ENCODE measurements around the gene CRHR1.

The CRHR1 gene

DNA sequence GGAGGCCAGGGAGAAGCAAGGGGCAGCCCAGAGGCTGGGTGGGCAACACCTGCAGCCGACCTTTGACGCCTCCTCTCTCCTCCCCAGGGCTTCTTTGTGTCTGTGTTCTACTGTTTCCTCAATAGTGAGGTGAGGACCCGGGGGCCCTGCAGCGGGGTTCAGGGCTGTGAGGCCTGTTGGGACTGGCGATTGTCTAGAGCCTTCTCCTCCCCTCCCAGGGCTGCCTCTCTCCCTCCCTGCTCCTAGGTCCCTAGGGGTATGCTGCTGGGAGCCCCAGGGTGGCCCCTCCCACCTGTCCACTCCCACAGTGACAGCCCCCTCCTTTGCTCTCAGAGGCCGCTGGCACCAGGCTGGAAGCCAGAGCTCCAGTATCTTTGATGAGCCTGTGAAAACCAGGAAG is 49.8 kb downstream of the CRHR1 start:
- H3K27me3 ChIP-seq (ENCODE audit: insufficient read depth, poor library complexity, severe bottlenecking) = no peaks in the 10 kb centered on the region
- no peak overlapping the region for H3K4me3 ChIP-seq (replicated peaks; ENCODE audit: insufficient read depth, low read length)
- no peak overlapping the region for H3K27ac ChIP-seq (replicated peaks)
- TF ChIP-seq, protein P1, sequence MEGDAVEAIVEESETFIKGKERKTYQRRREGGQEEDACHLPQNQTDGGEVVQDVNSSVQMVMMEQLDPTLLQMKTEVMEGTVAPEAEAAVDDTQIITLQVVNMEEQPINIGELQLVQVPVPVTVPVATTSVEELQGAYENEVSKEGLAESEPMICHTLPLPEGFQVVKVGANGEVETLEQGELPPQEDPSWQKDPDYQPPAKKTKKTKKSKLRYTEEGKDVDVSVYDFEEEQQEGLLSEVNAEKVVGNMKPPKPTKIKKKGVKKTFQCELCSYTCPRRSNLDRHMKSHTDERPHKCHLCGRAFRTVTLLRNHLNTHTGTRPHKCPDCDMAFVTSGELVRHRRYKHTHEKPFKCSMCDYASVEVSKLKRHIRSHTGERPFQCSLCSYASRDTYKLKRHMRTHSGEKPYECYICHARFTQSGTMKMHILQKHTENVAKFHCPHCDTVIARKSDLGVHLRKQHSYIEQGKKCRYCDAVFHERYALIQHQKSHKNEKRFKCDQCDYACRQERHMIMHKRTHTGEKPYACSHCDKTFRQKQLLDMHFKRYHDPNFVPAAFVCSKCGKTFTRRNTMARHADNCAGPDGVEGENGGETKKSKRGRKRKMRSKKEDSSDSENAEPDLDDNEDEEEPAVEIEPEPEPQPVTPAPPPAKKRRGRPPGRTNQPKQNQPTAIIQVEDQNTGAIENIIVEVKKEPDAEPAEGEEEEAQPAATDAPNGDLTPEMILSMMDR (IDR thresholded peaks at IDR 0.05; ENCODE audit: insufficient read depth, low read length) = no peak
- TF ChIP-seq POLR2AphosphoS5 (IDR thresholded peaks at IDR 0.05; ENCODE audit: low read depth) (no peak), SPI1 (IDR thresholded peaks at IDR 0.05; ENCODE audit: borderline replicate concordance, low read depth) (no peak), GABPA (IDR thresholded peaks at IDR 0.05; ENCODE audit: low read depth) (no peak)
- TF ChIP-seq, protein P2, sequence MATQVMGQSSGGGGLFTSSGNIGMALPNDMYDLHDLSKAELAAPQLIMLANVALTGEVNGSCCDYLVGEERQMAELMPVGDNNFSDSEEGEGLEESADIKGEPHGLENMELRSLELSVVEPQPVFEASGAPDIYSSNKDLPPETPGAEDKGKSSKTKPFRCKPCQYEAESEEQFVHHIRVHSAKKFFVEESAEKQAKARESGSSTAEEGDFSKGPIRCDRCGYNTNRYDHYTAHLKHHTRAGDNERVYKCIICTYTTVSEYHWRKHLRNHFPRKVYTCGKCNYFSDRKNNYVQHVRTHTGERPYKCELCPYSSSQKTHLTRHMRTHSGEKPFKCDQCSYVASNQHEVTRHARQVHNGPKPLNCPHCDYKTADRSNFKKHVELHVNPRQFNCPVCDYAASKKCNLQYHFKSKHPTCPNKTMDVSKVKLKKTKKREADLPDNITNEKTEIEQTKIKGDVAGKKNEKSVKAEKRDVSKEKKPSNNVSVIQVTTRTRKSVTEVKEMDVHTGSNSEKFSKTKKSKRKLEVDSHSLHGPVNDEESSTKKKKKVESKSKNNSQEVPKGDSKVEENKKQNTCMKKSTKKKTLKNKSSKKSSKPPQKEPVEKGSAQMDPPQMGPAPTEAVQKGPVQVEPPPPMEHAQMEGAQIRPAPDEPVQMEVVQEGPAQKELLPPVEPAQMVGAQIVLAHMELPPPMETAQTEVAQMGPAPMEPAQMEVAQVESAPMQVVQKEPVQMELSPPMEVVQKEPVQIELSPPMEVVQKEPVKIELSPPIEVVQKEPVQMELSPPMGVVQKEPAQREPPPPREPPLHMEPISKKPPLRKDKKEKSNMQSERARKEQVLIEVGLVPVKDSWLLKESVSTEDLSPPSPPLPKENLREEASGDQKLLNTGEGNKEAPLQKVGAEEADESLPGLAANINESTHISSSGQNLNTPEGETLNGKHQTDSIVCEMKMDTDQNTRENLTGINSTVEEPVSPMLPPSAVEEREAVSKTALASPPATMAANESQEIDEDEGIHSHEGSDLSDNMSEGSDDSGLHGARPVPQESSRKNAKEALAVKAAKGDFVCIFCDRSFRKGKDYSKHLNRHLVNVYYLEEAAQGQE (IDR thresholded peaks at IDR 0.05; ENCODE audit: insufficient replicate concordance, low read depth) = no peak
- DNase-seq (ENCODE audit: low read depth in 1 of 2, low spot score in 1 of 2) = no peak

DNA sequence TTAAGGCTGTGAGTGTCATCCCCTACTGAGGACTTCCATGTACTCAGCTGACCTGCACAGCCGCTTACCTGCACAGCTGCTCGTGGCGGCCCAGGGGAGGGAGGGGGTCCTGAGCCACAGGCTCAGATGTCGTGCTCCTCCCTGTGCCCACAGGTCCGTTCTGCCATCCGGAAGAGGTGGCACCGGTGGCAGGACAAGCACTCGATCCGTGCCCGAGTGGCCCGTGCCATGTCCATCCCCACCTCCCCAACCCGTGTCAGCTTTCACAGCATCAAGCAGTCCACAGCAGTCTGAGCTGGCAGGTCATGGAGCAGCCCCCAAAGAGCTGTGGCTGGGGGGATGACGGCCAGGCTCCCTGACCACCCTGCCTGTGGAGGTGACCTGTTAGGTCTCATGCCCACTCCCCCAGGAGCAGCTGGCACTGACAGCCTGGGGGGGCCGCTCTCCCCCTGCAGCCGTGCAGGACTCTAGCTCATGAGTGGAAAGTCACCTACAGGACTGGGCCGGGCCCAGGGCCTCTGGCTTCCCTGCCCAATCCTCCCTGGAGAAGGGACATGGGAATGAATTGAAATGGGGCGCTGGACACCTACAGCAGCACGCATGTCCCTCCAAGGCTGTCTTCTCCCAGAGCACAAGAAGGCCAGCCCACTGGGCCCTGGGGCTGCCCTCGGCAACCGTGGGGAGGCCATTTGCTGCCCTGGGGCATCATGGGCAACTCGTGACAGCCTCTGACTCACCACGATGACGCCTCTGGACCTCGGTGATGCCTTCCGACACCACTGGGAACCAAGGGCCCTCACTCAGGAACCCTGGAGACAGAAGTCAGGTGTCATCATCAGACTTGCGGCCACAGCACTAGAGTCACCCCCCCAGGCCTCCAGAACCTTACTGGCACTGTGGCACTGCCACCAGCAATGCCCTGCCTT is 50.6 kb downstream of the CRHR1 start:
- Histone ChIP-seq H3K27ac (replicated peaks) (no peak overlapping the region), H3K27me3 (ENCODE audit: insufficient read depth, poor library complexity, severe bottlenecking) (no peaks in the 10 kb centered on the region), H3K4me3 (replicated peaks; ENCODE audit: insufficient read depth, low read length) (no peak overlapping the region)
- no peak for DNase-seq (ENCODE audit: low read depth in 1 of 2, low spot score in 1 of 2)
- TF ChIP-seq, protein P1 (IDR thresholded peaks at IDR 0.05; ENCODE audit: insufficient read depth, low read length) = no peak
- TF ChIP-seq, protein P2 (IDR thresholded peaks at IDR 0.05; ENCODE audit: insufficient replicate concordance, low read depth) = no peak
- TF ChIP-seq GABPA (IDR thresholded peaks at IDR 0.05; ENCODE audit: low read depth) = no peak
- no peak for TF ChIP-seq POLR2AphosphoS5 (IDR thresholded peaks at IDR 0.05; ENCODE audit: low read depth)

DNA sequence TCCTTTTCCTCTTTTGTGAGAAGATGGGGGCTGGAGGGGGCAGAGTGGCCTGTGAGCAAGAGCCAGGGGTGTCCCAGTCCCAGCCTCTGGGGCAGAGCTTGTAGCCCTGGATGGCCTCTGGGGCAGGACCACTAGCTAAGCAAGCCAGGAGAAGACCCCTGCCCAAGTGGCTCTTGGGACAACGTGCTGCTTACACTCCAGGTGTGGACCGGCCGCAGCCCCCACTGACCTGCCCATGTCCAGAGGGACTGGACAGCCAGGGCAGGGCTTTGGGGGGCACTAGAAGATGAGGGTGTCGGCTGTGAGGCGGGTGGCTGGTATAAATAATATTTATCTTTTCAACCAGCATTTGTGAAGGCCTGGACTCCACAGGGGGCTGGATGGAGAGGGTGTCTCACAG is 51.4 kb downstream of the CRHR1 start:
- no peaks in the 10 kb centered on the region for H3K27me3 ChIP-seq (ENCODE audit: insufficient read depth, poor library complexity, severe bottlenecking)
- H3K4me3 ChIP-seq (replicated peaks; ENCODE audit: insufficient read depth, low read length) = no peak overlapping the region
- DNase-seq (ENCODE audit: low read depth in 1 of 2, low spot score in 1 of 2) = no peak
- H3K27ac ChIP-seq (replicated peaks) = no peak overlapping the region
- TF ChIP-seq, protein P1 (IDR thresholded peaks at IDR 0.05; ENCODE audit: insufficient read depth, low read length) = no peak
- TF ChIP-seq GABPA (IDR thresholded peaks at IDR 0.05; ENCODE audit: low read depth) = no peak
- no peak for TF ChIP-seq POLR2AphosphoS5 (IDR thresholded peaks at IDR 0.05; ENCODE audit: low read depth)
- TF ChIP-seq SPI1 (IDR thresholded peaks at IDR 0.05; ENCODE audit: borderline replicate concordance, low read depth) = no peak
- TF ChIP-seq, protein P2 (IDR thresholded peaks at IDR 0.05; ENCODE audit: insufficient replicate concordance, low read depth) = no peak

Measured in HL-60 (cell line).